Mononuclear cell (primary cell): ENCODE results near the gene ZBTB38. TPM values are rescaled to one million over a fixed set of nuclear protein-coding genes. Genes with fewer than 3 reads are reported as not detected.

ENCODE experiments used
- H3K27me3 ChIP-seq: 2 replicates; pipeline ENCODE4 v1.6.0; 2011; ENCODE audit warnings: low read length, control low read depth; ENCODE audit not compliant: insufficient read depth
- H3K4me1 ChIP-seq: 2 replicates; pipeline ENCODE4 v1.5.1; 2011; ENCODE audit warnings: mild to moderate bottlenecking, low read length, control low read depth; ENCODE audit not compliant: insufficient read depth
- H3K4me3 ChIP-seq: 2 replicates; pipeline ENCODE4 v1.5.1; 2011; ENCODE audit warnings: mild to moderate bottlenecking, low read length, moderate library complexity
- H3K9me3 ChIP-seq: 2 replicates; pipeline ENCODE4 v1.5.1; 2011; ENCODE audit warnings: low read depth, mild to moderate bottlenecking, control low read depth, low read length
- total RNA-seq: library from RNA; depleted of rRNA; stranded (reverse); fragments of >200 nt; gene quantifications from one replicate; pipeline ENCODE4 v1.2.3, GENCODE V29; 2012

The ZBTB38 gene
- total RNA-seq, 1 donor = 74.2 TPM

DNA sequence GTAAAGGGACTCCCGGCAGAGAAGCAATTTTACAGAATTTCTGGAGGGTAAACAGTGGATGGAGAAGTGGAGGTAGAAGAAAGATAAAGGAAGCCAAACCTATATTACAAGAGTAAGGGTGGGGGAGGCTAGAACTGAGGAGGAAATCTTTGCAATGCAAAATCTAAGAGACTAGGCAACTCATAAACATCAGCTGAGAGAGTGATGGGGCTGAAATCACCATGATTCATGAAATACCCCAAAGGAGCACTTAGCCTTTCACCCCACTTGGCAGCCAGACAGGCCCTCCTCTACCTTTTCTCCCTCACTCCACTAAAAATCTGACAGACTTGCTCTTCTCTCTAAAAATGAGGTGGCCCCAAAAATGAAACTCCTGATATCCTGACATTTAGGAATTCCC lies 19.5 kb upstream of the ZBTB38 start:
- Histone ChIP-seq H3K9me3 (no peaks in the 10 kb centered on the region), H3K4me1 (no peaks in the 10 kb centered on the region), H3K4me3 (no peak overlapping the region), H3K27me3 (no peaks in the 10 kb centered on the region)

DNA sequence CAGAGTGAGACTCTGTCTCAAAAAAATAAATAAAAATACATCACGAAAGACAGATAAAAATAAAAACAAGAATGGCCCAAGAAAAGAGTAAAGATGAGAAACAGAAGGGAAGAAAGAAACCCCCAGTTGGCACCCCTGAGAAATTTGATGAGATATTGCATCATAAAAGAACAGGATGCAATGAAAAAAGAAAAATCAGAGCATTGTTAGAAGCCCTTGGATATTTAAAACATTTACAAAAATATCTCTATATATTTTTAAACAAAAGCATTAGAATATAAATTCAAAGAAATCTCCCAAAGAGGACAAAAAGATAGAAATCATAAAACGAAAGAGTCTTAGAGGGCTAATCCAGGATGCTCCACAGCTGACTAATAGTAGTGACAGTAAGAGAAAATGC lies 18.6 kb upstream of the ZBTB38 start:
- Histone ChIP-seq H3K9me3 (no peaks in the 10 kb centered on the region), H3K4me3 (no peak overlapping the region), H3K4me1 (no peaks in the 10 kb centered on the region), H3K27me3 (no peaks in the 10 kb centered on the region)

DNA sequence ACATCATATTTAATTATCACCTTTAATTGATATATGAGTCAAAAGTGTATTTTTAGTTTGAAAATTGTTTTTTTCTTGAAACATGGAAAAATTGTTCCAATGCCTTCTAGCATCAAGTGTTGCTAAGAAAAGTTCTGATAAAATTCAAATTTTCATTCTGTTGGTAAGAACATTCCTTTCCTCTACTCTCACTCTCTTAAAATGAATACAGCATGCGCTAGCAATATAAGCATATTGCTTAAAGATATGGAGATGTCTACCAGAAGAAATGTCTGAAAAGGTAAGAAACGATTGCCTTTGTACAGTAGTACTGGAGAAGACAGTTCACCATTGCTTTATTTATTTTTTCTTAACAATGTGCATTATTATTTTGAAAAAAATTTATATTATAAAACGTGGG lies 17.6 kb upstream of the ZBTB38 start:
- Histone ChIP-seq H3K4me3 (no peak overlapping the region), H3K9me3 (no peaks in the 10 kb centered on the region), H3K27me3 (no peaks in the 10 kb centered on the region), H3K4me1 (no peaks in the 10 kb centered on the region)

DNA sequence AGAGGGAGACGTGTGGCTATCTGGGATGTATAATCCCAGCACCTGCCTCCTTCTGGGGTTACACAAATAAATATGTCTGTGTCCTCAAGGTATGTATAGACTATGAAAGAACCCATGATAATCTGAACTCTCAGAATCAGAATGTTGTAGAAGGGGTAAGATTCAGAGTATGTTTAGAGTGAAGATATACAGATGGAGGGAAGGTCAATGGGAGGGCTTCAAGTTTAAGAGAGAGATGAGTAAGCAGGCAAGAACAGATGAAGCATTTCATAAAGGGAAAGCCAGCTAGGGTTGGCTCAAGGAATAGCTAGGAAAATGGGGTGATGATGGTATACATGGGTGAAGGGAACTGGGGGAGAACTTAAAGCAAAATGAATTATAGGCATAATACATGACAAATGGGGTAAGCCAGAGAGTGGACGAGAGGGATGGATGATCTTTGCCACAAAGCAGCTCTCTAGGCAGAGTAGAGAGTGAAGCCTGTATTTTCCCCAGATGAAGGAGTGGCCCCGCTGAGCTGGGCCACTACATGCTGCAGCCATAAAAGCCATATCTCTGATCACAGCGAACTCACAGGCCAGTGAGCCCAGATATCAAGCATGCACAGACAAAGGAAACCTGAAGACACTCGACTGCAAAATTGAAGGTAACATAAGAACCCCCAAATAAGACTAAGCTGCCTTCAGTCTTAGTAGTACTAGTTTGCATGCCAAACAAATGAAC lies 15.9 kb upstream of the ZBTB38 start:
- H3K27me3 ChIP-seq = no peaks in the 10 kb centered on the region
- no peaks in the 10 kb centered on the region for H3K9me3 ChIP-seq
- no peaks in the 10 kb centered on the region for H3K4me1 ChIP-seq
- H3K4me3 ChIP-seq = no peak overlapping the region

DNA sequence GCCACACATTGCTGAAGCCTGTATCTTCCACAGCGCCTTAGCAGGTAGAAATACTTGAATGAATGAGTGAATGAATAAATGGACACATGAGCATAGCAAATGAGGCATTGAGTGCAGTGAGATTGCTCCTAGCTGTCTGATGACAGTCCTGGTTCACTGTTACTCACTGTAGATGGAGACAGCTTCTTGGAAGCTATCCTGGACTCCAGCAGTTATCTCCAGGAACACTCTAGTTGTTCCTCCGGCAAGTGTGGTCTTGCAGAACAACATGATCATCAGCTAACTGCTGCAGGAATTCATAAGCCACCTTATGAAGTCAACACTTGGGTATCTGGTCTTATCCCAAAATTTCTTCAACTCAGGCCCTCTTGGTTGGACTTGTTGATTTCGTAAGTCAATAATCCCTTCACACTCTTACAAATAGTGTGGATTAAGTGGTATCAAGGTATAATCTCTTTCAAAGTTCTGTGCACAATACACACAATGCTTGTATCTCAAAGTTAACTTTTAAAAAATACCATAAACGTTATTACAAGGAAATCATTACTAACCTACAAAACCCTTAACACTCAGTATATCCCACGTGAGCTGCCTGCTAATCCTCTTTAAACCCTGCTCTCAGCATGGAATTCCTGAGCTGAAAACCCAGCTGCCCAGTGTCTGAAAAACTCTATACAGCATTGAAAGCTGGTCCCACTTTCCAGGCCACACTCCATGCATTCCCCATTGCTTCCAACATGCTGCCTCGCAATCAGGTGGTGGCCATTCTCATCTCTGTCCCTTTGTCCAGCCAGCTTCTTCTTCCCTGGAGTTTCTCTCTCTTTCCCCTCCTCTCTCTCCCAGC lies 14.4 kb upstream of the ZBTB38 start:
- Histone ChIP-seq H3K9me3 (no peaks in the 10 kb centered on the region), H3K4me1 (no peaks in the 10 kb centered on the region), H3K4me3 (no peak overlapping the region), H3K27me3 (no peaks in the 10 kb centered on the region)

DNA sequence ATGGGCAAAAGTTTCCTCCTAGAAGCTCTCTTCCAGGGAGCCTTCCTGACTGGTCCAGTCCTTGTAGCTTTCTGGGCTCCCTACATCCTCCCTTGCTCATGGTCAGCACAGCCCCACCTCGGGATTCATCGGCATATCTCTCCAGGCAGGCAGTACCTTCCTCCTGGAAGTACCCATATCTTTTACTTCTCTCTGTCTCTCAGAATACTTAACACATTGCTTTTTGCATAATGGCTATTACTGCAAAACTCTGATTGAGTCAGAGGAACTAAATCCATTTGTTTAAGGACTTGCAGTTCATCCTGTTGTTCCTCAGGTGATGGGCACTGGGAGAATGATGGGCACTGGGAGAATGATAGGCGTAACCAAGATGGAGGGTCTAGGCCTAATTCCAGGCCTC lies 13.8 kb upstream of the ZBTB38 start:
- no peaks in the 10 kb centered on the region for H3K27me3 ChIP-seq
- H3K9me3 ChIP-seq = no peaks in the 10 kb centered on the region
- no peaks in the 10 kb centered on the region for H3K4me1 ChIP-seq
- H3K4me3 ChIP-seq = no peak overlapping the region

DNA sequence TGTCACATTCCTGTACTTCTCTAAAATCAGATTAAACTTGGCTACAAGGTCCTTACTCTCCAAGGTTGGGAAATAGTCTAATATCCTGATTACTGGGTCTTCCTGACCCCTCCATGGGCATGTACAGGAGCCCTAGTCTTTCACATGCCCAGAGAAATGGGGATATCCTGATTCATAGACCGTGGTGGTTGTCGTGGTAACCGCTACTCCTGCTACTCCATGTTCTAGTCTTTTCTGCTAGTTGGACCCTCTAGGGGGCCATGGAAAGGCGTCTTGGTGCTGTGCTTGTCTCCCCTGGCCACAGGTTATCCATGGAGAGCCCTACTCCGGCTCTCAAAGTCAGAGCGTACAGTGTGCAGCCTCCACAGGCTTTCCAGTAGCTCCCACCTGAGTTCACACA lies 13.1 kb upstream of the ZBTB38 start:
- H3K4me3 ChIP-seq = no peak overlapping the region
- no peaks in the 10 kb centered on the region for H3K9me3 ChIP-seq
- no peaks in the 10 kb centered on the region for H3K27me3 ChIP-seq
- H3K4me1 ChIP-seq = no peaks in the 10 kb centered on the region

DNA sequence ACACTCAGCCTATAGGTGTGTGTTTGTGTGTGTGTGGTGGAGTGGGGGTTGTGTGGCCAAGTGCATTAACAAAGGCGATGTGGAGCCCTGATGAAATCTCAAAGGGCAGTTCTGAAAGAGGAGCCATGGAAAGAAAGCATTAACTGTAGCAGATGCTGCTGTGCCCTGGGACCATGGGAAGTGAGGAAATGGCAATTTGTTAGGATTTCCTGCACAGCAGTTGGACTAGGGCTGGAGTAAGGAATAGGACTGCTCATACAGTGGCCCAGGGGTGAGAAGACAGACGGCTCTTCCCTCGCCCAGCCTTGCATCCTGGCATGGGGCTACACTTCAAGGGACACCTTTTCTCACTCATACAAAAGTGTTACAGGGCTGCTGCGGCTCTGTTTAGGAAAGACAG lies 12.3 kb upstream of the ZBTB38 start:
- no peaks in the 10 kb centered on the region for H3K27me3 ChIP-seq
- H3K4me3 ChIP-seq = no peak overlapping the region

DNA sequence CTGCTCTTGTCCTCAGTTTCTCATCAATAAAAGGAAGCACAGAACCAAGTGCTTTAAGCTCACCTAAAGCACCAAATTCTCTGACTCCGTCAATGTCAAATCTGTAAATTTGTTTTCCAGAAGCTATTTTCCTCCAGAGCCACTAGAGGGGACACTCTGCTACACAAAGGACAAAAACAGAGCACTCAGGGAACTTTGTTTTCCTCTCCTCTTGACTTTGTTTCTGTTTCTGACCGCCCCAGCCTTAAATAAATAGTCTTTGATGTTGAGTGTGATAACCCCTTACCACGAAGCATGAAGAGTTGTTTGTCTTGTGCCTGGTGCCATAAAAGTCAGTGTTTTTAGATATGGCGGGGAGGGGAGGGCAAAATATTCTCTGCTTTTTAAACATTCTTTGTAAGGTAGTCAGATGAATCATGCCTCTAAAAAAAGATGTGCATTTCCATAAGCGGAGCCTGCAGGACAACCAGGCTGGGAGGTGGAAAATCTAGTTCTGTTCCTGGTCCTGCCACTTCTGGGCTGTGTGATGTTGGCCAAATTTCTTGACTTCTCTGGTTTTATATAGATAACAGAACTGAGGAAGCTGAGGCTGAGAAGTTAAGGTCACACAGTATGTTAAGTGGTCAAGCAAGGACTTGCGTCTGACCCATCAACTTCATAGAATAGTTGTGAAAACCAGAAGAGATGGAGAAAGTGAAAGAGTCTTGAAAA lies 7.3 kb upstream of the ZBTB38 start:
- no peak overlapping the region for H3K4me3 ChIP-seq
- H3K27me3 ChIP-seq = no peaks in the 10 kb centered on the region
- H3K9me3 ChIP-seq = no peaks in the 10 kb centered on the region

More for the DNA sequence above, 12.3 kb upstream of the ZBTB38 start:
- H3K9me3 ChIP-seq = no peaks in the 10 kb centered on the region
- no peaks in the 10 kb centered on the region for H3K4me1 ChIP-seq

DNA sequence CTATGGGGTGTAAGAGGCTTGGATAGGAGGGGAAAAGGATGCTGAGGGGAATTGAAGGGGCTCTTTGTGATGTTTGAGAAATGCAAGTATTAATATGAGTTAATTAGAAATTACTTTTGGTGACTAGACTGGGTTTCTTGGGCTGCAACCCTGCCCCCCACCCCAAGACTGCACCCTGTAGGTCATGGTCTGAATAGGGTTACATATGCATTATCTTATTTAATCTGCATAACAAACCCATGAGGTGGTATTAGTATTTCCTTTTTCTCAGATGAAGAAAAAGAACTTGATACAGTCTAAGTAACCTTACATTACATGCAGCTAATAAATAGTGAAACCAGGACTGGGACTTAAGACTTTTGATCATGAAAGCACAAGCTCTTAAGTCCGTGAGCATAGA lies 5.6 kb upstream of the ZBTB38 start:
- no peak overlapping the region for H3K4me3 ChIP-seq
- no peaks in the 10 kb centered on the region for H3K4me1 ChIP-seq
- no peaks in the 10 kb centered on the region for H3K9me3 ChIP-seq
- H3K27me3 ChIP-seq = no peaks in the 10 kb centered on the region

More for the DNA sequence above, 7.3 kb upstream of the ZBTB38 start:
- H3K4me1 ChIP-seq = no peaks in the 10 kb centered on the region

DNA sequence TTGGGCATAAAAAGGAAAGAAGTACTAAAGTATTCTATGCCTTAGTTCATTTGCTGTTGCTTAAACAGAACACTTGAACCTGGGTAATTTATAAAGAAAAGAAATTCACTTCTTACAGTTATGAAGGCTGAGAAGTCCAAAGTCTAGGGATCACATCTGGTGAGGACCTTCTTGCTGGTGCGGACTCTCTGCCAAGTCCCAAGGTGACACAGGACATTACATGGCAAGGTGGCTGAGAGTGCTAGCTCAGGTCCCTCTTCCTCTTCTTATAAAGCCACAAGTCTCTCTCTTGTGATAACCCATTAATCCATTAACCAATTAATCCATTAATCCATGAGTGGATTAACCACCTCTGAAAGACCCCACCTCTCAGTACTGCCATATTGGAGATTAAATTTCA lies 3.1 kb upstream of the ZBTB38 start:
- no peak overlapping the region for H3K4me3 ChIP-seq
- no peaks in the 10 kb centered on the region for H3K27me3 ChIP-seq
- H3K4me1 ChIP-seq = no peaks in the 10 kb centered on the region
- H3K9me3 ChIP-seq = no peaks in the 10 kb centered on the region

DNA sequence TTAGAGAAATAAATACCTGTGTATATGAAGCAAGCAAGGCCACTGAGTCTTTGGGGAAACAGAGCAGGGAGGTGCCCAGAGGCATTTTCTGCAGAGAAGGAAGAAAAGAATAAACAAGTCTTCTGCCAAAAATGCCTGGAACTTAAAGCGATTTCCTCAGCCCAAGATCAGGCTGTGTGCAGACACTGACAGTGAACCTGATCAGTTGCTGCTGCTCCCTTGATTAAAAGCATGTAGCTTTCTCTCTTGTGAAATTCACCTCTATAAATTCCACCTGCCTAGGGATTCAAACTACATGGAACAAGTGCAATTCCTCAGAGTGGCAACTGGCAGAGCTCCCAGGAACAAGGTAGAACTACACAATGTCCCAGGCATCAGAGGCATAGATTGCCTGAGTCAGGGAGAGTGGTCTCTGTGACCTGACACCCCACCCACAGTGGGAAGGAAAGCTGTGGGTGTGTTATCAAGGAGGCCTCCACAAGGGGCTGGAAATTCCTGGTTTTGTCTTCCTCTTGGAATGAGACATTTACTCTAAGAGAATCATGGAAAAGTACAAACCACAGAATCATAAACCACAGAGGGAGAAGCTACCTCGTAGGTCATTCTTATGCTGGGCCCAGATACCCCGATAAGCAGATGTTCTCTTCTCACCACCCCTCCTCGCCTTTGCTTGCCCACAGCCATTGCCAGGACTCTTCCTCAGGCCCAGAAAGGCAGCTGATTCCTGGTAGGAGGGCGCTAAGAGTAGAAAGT lies 1.8 kb upstream of the ZBTB38 start:
- Histone ChIP-seq H3K4me1 (no peaks in the 10 kb centered on the region), H3K4me3 (no peak overlapping the region), H3K27me3 (no peaks in the 10 kb centered on the region), H3K9me3 (no peaks in the 10 kb centered on the region)

DNA sequence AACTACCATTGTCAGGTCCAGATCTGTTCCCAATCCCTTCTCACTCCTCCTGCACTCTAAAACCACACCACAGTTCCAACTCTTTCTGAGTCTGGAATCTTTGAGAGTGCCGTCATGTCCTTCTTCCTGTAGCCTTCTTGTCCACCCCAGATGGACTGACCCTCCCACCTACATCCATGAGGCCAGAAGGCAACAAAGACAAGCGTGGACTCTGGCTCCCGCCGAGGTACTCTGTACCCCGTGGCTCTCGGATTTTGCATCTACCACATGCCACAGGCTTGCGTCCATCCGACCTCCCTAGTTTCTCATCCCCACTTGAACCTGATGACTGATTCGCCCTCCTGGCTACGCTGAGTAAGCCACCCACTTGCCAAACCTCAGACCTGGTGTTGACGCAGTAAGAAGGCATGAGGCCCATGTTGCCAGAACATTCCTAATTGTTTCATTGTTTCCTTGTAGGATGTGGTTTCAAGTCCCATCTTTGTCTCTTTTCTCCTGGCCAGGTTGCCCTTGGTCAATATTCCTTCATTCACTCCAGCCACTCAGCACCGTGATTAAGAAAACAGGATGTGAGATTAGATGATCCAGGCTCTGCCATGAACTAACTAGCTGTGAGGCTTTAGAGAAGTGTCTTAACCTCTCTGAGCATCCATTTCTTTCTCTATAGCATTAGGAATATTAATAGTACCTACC lies 1.1 kb upstream of the ZBTB38 start:
- H3K9me3 ChIP-seq = no peaks in the 10 kb centered on the region
- no peak overlapping the region for H3K4me3 ChIP-seq
- H3K4me1 ChIP-seq = no peaks in the 10 kb centered on the region
- H3K27me3 ChIP-seq = no peaks in the 10 kb centered on the region
